ENCODE data around the gene TPM2. TPM values are rescaled to one million over a fixed set of nuclear protein-coding genes. Genes with fewer than 3 reads are reported as not detected.

The TPM2 gene
- total and polyA plus RNA-seq, 9 of the 15 experiments (the other 6 are each of a cell fraction or from before 2014, with no cell fraction given) = 0.28 to 16.1 (median 4.5) TPM

- TF ChIP-seq, protein P1, sequence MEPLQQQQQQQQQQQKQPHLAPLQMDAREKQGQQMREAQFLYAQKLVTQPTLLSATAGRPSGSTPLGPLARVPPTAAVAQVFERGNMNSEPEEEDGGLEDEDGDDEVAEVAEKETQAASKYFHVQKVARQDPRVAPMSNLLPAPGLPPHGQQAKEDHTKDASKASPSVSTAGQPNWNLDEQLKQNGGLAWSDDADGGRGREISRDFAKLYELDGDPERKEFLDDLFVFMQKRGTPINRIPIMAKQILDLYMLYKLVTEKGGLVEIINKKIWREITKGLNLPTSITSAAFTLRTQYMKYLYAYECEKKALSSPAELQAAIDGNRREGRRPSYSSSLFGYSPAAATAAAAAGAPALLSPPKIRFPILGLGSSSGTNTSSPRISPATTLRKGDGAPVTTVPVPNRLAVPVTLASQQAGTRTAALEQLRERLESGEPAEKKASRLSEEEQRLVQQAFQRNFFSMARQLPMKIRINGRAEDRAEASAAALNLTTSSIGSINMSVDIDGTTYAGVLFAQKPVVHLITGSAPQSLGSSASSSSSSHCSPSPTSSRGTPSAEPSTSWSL (CRISPR knock-in tag; IDR thresholded peaks at IDR 0.05; ENCODE audit: borderline replicate concordance) = no peak
- TF ChIP-seq ZNF408 (CRISPR knock-in tag; IDR thresholded peaks at IDR 0.05; ENCODE audit: low read depth) (no peak), SRF (CRISPR knock-in tag; IDR thresholded peaks at IDR 0.05) (no peak), HDGF (IDR thresholded peaks at IDR 0.05) (peak; percentile 57; the same call in 1 of the 2 replicates), ZNF3 (CRISPR knock-in tag; IDR thresholded peaks at IDR 0.05) (no peak), HBP1 (CRISPR knock-in tag; IDR thresholded peaks at IDR 0.05) (no peak), CHD1 (IDR thresholded peaks at IDR 0.05; ENCODE audit: low read length) (no peak), ZNF316 (IDR thresholded peaks at IDR 0.05) (no peak), ERF (CRISPR knock-in tag; IDR thresholded peaks at IDR 0.05) (no peak), NFIX (CRISPR knock-in tag; IDR thresholded peaks at IDR 0.05; ENCODE audit: low read depth) (no peak), TBL1XR1 (IDR thresholded peaks at IDR 0.05; ENCODE audit: low read length in 2 of 2) (peak in 1 of 2 experiments; percentile 33; a peak in 1 of 4 replicates), ZNF24 (IDR thresholded peaks at IDR 0.05) (no peak), PHF20 (IDR thresholded peaks at IDR 0.05; ENCODE audit: partially characterized antibody) (no peak), RAD21 (CRISPR knock-in tag; conservative IDR thresholded peaks at IDR 0.05 in 1 of 2, IDR thresholded peaks at IDR 0.05 in 1 of 2) (no peak; a peak in 1 of 4 replicates), CAMTA2 (CRISPR knock-in tag; conservative IDR thresholded peaks at IDR 0.05) (no peak), CEBPB (tag; IDR thresholded peaks at IDR 0.05) (no peak), SPI1 (IDR thresholded peaks at IDR 0.05; ENCODE audit: borderline replicate concordance, low read depth, low read length) (peak; percentile 91), ZEB2 (IDR thresholded peaks at IDR 0.05) (peak; percentile 30; the same call in 1 of the 2 replicates), PYGO2 (tag; IDR thresholded peaks at IDR 0.05) (no peak), E2F3 (CRISPR knock-in tag; IDR thresholded peaks at IDR 0.05) (no peak), MTA3 (IDR thresholded peaks at IDR 0.05; ENCODE audit: borderline replicate concordance) (no peak), NFXL1 (CRISPR knock-in tag; IDR thresholded peaks at IDR 0.05) (no peak), SREBF1 (IDR thresholded peaks at IDR 0.05; ENCODE audit: borderline replicate concordance, low read depth, low read length) (no peak), BHLHE40 (IDR thresholded peaks at IDR 0.05; ENCODE audit: low read length) (no peak)
- TF ChIP-seq, protein P2, sequence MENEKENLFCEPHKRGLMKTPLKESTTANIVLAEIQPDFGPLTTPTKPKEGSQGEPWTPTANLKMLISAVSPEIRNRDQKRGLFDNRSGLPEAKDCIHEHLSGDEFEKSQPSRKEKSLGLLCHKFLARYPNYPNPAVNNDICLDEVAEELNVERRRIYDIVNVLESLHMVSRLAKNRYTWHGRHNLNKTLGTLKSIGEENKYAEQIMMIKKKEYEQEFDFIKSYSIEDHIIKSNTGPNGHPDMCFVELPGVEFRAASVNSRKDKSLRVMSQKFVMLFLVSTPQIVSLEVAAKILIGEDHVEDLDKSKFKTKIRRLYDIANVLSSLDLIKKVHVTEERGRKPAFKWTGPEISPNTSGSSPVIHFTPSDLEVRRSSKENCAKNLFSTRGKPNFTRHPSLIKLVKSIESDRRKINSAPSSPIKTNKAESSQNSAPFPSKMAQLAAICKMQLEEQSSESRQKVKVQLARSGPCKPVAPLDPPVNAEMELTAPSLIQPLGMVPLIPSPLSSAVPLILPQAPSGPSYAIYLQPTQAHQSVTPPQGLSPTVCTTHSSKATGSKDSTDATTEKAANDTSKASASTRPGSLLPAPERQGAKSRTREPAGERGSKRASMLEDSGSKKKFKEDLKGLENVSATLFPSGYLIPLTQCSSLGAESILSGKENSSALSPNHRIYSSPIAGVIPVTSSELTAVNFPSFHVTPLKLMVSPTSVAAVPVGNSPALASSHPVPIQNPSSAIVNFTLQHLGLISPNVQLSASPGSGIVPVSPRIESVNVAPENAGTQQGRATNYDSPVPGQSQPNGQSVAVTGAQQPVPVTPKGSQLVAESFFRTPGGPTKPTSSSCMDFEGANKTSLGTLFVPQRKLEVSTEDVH (IDR thresholded peaks at IDR 0.05; ENCODE audit: low read depth, partially characterized antibody) = peak; percentile 23
Measured at GRCh38 chr9:35729700-35730485, 40.2 kb upstream of the TPM2 start (continued).
